ENCODE results near the gene SLC6A4.
"Not testable (repeated sequence)": the region's sequence is repeated elsewhere in the genome, so short reads cannot be mapped to it uniquely, and the experiment has no call there.

SLC6A4 gene

DNA sequence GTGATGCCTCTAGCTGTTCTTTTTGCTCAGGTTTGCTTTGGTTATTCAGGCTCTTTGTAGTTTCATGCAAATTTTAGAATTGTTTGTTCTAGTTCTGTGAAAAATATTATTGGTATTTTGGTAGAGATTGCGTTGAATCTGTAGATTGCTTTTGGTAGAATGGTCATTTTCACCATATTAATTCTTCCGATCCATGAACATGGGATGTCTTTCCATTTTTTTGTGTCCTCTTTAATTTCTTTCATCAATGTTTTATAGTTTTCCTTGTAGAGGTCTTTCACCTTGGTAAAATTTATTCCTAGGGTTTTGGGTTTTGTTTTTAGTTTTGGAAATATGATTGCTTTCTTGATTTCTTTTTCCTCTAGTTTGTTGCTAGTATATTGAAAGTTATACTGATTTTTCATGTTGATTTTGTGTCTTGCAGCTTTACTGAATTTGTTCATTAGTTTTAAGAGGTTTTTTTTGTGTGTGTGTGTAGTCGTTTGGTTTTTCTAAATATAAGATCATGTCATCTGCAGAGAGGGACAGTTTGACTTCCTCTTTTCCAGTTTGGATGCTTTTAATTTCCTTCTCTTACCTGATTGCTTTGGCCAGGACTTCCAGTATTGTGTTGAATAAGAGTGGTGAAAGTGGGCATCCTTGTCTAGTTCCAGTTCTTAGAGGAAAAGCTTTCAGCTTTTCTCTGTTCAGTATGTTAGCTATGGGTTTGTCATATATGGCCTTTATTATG is 76.4 kb downstream of the SLC6A4 start:
- H3K18ac ChIP-seq (ENCODE audit: low read length) = no peak overlapping the region
- peaks cover 2% of the 10 kb centered on the region for H3K79me2 ChIP-seq (ENCODE audit: control insufficient read depth, insufficient read depth, low read length)
- no peaks in the 10 kb centered on the region for H3K36me3 ChIP-seq (ENCODE audit: control insufficient read depth, insufficient read depth, low read length)
- no peak overlapping the region for H3K27ac ChIP-seq (ENCODE audit: low read depth, low read length)
- H2BK5ac ChIP-seq (ENCODE audit: low read length) = no peak overlapping the region
- H3K4ac ChIP-seq (ENCODE audit: low read depth, low read length) = no peak overlapping the region
- H4K8ac ChIP-seq (ENCODE audit: low read depth, low read length) = no peak overlapping the region
- DNase-seq = no peak
- no peak overlapping the region for H3K23ac ChIP-seq (ENCODE audit: low read length)
- no peak overlapping the region for H3K4me2 ChIP-seq (ENCODE audit: low read length)
- H3K4me3 ChIP-seq (ENCODE audit: low read length) = no peak overlapping the region
- no peak overlapping the region for H2AK5ac ChIP-seq (ENCODE audit: low read length)
- H3K9ac ChIP-seq (ENCODE audit: low read length) = no peak overlapping the region
- H3K4me1 ChIP-seq (ENCODE audit: control insufficient read depth, low read depth, low read length) = no peaks in the 10 kb centered on the region
- no CpG with 5 or more reads among the region's 3 CpGs for WGBS (ENCODE audit: extremely low coverage, insufficient coverage, low lambda C conversion rate)
- no peak overlapping the region for H2BK15ac ChIP-seq (replicated peaks; ENCODE audit: low read depth)
- H3K56ac ChIP-seq (ENCODE audit: low read length) = no peak overlapping the region
- no peaks in the 10 kb centered on the region for H3K79me1 ChIP-seq (ENCODE audit: low read length)
- H2BK120ac ChIP-seq (ENCODE audit: low read depth, low read length) = no peak overlapping the region
- no peak overlapping the region for H4K5ac ChIP-seq (ENCODE audit: low read length)
- no peaks in the 10 kb centered on the region for H3K27me3 ChIP-seq (ENCODE audit: insufficient read depth, low read length, poor library complexity)

- H3K79me2 ChIP-seq (ENCODE audit: control insufficient read depth, insufficient read depth, low read length) = peaks cover 2% of the 10 kb centered on the region
- H3K18ac ChIP-seq (ENCODE audit: low read length) = no peak overlapping the region
- no peaks in the 10 kb centered on the region for H3K36me3 ChIP-seq (ENCODE audit: control insufficient read depth, insufficient read depth, low read length)
- no peaks in the 10 kb centered on the region for H3K79me1 ChIP-seq (ENCODE audit: low read length)
- no peak overlapping the region for H4K8ac ChIP-seq (ENCODE audit: low read depth, low read length)
- no peak overlapping the region for H2BK15ac ChIP-seq (replicated peaks; ENCODE audit: low read depth)
- no peak overlapping the region for H3K4me2 ChIP-seq (ENCODE audit: low read length)
- H2BK120ac ChIP-seq (ENCODE audit: low read depth, low read length) = no peak overlapping the region
- H4K5ac ChIP-seq (ENCODE audit: low read length) = no peak overlapping the region
- no peak overlapping the region for H3K23ac ChIP-seq (ENCODE audit: low read length)
- H3K4ac ChIP-seq (ENCODE audit: low read depth, low read length) = no peak overlapping the region
- H3K27me3 ChIP-seq (ENCODE audit: insufficient read depth, low read length, poor library complexity) = no peaks in the 10 kb centered on the region
- no peak overlapping the region for H2BK5ac ChIP-seq (ENCODE audit: low read length)
- H3K4me3 ChIP-seq (ENCODE audit: low read length) = no peak overlapping the region
- no peak for DNase-seq
- H3K56ac ChIP-seq (ENCODE audit: low read length) = no peak overlapping the region
- H2AK5ac ChIP-seq (ENCODE audit: low read length) = no peak overlapping the region
- no peak overlapping the region for H3K9ac ChIP-seq (ENCODE audit: low read length)
- no peaks in the 10 kb centered on the region for H3K4me1 ChIP-seq (ENCODE audit: control insufficient read depth, low read depth, low read length)
- no peak overlapping the region for H3K27ac ChIP-seq (ENCODE audit: low read depth, low read length)
- no CpG with 5 or more reads among the region's 2 CpGs for WGBS (ENCODE audit: extremely low coverage, insufficient coverage, low lambda C conversion rate)
Observed at GRCh38 chr17:30155389-30155788, 80.1 kb downstream of the SLC6A4 start.

- H3K27ac ChIP-seq (ENCODE audit: low read depth, low read length) = no peak overlapping the region
- H3K9ac ChIP-seq (ENCODE audit: low read length) = no peak overlapping the region
- no peak overlapping the region for H4K8ac ChIP-seq (ENCODE audit: low read depth, low read length)
- H3K4me3 ChIP-seq (ENCODE audit: low read length) = no peak overlapping the region
- H3K79me1 ChIP-seq (ENCODE audit: low read length) = peaks cover under 1% of the 10 kb centered on the region
- no peak for DNase-seq
- peaks cover 1% of the 10 kb centered on the region for H3K79me2 ChIP-seq (ENCODE audit: control insufficient read depth, insufficient read depth, low read length)
- H3K56ac ChIP-seq (ENCODE audit: low read length) = no peak overlapping the region
- H2BK5ac ChIP-seq (ENCODE audit: low read length) = no peak overlapping the region
- no peak overlapping the region for H3K4me2 ChIP-seq (ENCODE audit: low read length)
- no peak overlapping the region for H2AK5ac ChIP-seq (ENCODE audit: low read length)
- no peak overlapping the region for H4K5ac ChIP-seq (ENCODE audit: low read length)
- H2BK15ac ChIP-seq (replicated peaks; ENCODE audit: low read depth) = no peak overlapping the region
- H2BK120ac ChIP-seq (ENCODE audit: low read depth, low read length) = no peak overlapping the region
- H3K23ac ChIP-seq (ENCODE audit: low read length) = no peak overlapping the region
- H3K4ac ChIP-seq (ENCODE audit: low read depth, low read length) = no peak overlapping the region
- H3K27me3 ChIP-seq (ENCODE audit: insufficient read depth, low read length, poor library complexity) = no peaks in the 10 kb centered on the region
- no peaks in the 10 kb centered on the region for H3K4me1 ChIP-seq (ENCODE audit: control insufficient read depth, low read depth, low read length)
- no peaks in the 10 kb centered on the region for H3K36me3 ChIP-seq (ENCODE audit: control insufficient read depth, insufficient read depth, low read length)
- no peak overlapping the region for H3K18ac ChIP-seq (ENCODE audit: low read length)
Observed at GRCh38 chr17:30153463-30153862, 82.0 kb downstream of the SLC6A4 start.

- WGBS (ENCODE audit: extremely low coverage, insufficient coverage, low lambda C conversion rate) = no CpG with 5 or more reads among the region's 4 CpGs
- Histone ChIP-seq H2BK15ac (replicated peaks; ENCODE audit: low read depth) (no peak overlapping the region), H4K5ac (ENCODE audit: low read length) (no peak overlapping the region), H3K4me3 (ENCODE audit: low read length) (no peak overlapping the region), H3K56ac (ENCODE audit: low read length) (no peak overlapping the region), H3K4me2 (ENCODE audit: low read length) (no peak overlapping the region), H3K4me1 (ENCODE audit: control insufficient read depth, low read depth, low read length) (no peaks in the 10 kb centered on the region), H3K9ac (ENCODE audit: low read length) (no peak overlapping the region), H3K79me2 (ENCODE audit: control insufficient read depth, insufficient read depth, low read length) (peaks cover 2% of the 10 kb centered on the region), H2BK120ac (ENCODE audit: low read depth, low read length) (no peak overlapping the region), H4K8ac (ENCODE audit: low read depth, low read length) (no peak overlapping the region), H3K18ac (ENCODE audit: low read length) (no peak overlapping the region), H3K27me3 (ENCODE audit: insufficient read depth, low read length, poor library complexity) (no peaks in the 10 kb centered on the region), H3K79me1 (ENCODE audit: low read length) (peaks cover 2% of the 10 kb centered on the region), H3K27ac (ENCODE audit: low read depth, low read length) (no peak overlapping the region), H3K23ac (ENCODE audit: low read length) (no peak overlapping the region), H2AK5ac (ENCODE audit: low read length) (no peak overlapping the region), H2BK5ac (ENCODE audit: low read length) (no peak overlapping the region), H3K36me3 (ENCODE audit: control insufficient read depth, insufficient read depth, low read length) (no peaks in the 10 kb centered on the region), H3K4ac (ENCODE audit: low read depth, low read length) (no peak overlapping the region)
- no peak for DNase-seq
Observed at GRCh38 chr17:30151471-30151870, 84.0 kb downstream of the SLC6A4 start.

- Histone ChIP-seq H3K4me3 (ENCODE audit: low read length) (no peak overlapping the region), H3K4me2 (ENCODE audit: low read length) (no peak overlapping the region), H2AK5ac (ENCODE audit: low read length) (no peak overlapping the region), H2BK15ac (replicated peaks; ENCODE audit: low read depth) (no peak overlapping the region), H4K8ac (ENCODE audit: low read depth, low read length) (no peak overlapping the region), H3K4ac (ENCODE audit: low read depth, low read length) (no peak overlapping the region), H3K27ac (ENCODE audit: low read depth, low read length) (no peak overlapping the region), H3K4me1 (ENCODE audit: control insufficient read depth, low read depth, low read length) (no peaks in the 10 kb centered on the region), H4K5ac (ENCODE audit: low read length) (no peak overlapping the region), H3K27me3 (ENCODE audit: insufficient read depth, low read length, poor library complexity) (no peaks in the 10 kb centered on the region), H2BK120ac (ENCODE audit: low read depth, low read length) (no peak overlapping the region), H3K79me1 (ENCODE audit: low read length) (peaks cover 4% of the 10 kb centered on the region), H2BK5ac (ENCODE audit: low read length) (no peak overlapping the region), H3K36me3 (ENCODE audit: control insufficient read depth, insufficient read depth, low read length) (no peaks in the 10 kb centered on the region), H3K23ac (ENCODE audit: low read length) (no peak overlapping the region), H3K79me2 (ENCODE audit: control insufficient read depth, insufficient read depth, low read length) (peaks cover 4% of the 10 kb centered on the region), H3K56ac (ENCODE audit: low read length) (no peak overlapping the region), H3K18ac (ENCODE audit: low read length) (no peak overlapping the region), H3K9ac (ENCODE audit: low read length) (no peak overlapping the region)
- WGBS (ENCODE audit: extremely low coverage, insufficient coverage, low lambda C conversion rate) = no CpG with 5 or more reads among the region's 1 CpG
- DNase-seq = peak; percentile 7
Observed at GRCh38 chr17:30148376-30148775, 87.1 kb downstream of the SLC6A4 start.

- not testable (repeated sequence) for H3K23ac ChIP-seq (ENCODE audit: low read length); DNase-seq; H3K27ac ChIP-seq (ENCODE audit: low read depth, low read length); H2BK5ac ChIP-seq (ENCODE audit: low read length); H4K5ac ChIP-seq (ENCODE audit: low read length); H4K8ac ChIP-seq (ENCODE audit: low read depth, low read length); H3K79me1 ChIP-seq (ENCODE audit: low read length); H3K4ac ChIP-seq (ENCODE audit: low read depth, low read length); H2BK120ac ChIP-seq (ENCODE audit: low read depth, low read length); H3K56ac ChIP-seq (ENCODE audit: low read length); H3K27me3 ChIP-seq (ENCODE audit: insufficient read depth, low read length, poor library complexity); H3K9ac ChIP-seq (ENCODE audit: low read length); H2AK5ac ChIP-seq (ENCODE audit: low read length); H3K4me1 ChIP-seq (ENCODE audit: control insufficient read depth, low read depth, low read length); H3K4me3 ChIP-seq (ENCODE audit: low read length); H3K79me2 ChIP-seq (ENCODE audit: control insufficient read depth, insufficient read depth, low read length); H3K36me3 ChIP-seq (ENCODE audit: control insufficient read depth, insufficient read depth, low read length); H3K18ac ChIP-seq (ENCODE audit: low read length); H2BK15ac ChIP-seq (replicated peaks; ENCODE audit: low read depth); H3K4me2 ChIP-seq (ENCODE audit: low read length)
- WGBS (ENCODE audit: extremely low coverage, insufficient coverage, low lambda C conversion rate) = no CpG with 5 or more reads among the region's 6 CpGs
Observed at GRCh38 chr17:30147860-30148259, 87.6 kb downstream of the SLC6A4 start.

All from mesendoderm (in vitro differentiated cells).